Breast epithelium (tissue), 3 donors: ENCODE measurements around the gene WSB2.

Experiments
- CTCF ChIP-seq, 3 donors: fragments of 450-650 bp; IDR thresholded peaks; one replicate each; pipeline ENCODE4 v1.5.1; 2016 to 2017; ENCODE audit warnings: antibody characterized with exemption in 3 of 3, mild to moderate bottlenecking in 3 of 3, moderate library complexity in 3 of 3
- POLR2A ChIP-seq: fragments of 450-650 bp; IDR thresholded peaks from one replicate; pipeline ENCODE4 v1.6.1; 2016; ENCODE audit warnings: antibody characterized with exemption, mild to moderate bottlenecking, moderate library complexity
- POLR2AphosphoS5 ChIP-seq, 3 donors: sonication (generic); formaldehyde crosslinking; IDR thresholded peaks; one replicate each; pipeline ENCODE4 v1.6.1; 2017; ENCODE audit warnings: antibody characterized with exemption in 3 of 3

DNA sequence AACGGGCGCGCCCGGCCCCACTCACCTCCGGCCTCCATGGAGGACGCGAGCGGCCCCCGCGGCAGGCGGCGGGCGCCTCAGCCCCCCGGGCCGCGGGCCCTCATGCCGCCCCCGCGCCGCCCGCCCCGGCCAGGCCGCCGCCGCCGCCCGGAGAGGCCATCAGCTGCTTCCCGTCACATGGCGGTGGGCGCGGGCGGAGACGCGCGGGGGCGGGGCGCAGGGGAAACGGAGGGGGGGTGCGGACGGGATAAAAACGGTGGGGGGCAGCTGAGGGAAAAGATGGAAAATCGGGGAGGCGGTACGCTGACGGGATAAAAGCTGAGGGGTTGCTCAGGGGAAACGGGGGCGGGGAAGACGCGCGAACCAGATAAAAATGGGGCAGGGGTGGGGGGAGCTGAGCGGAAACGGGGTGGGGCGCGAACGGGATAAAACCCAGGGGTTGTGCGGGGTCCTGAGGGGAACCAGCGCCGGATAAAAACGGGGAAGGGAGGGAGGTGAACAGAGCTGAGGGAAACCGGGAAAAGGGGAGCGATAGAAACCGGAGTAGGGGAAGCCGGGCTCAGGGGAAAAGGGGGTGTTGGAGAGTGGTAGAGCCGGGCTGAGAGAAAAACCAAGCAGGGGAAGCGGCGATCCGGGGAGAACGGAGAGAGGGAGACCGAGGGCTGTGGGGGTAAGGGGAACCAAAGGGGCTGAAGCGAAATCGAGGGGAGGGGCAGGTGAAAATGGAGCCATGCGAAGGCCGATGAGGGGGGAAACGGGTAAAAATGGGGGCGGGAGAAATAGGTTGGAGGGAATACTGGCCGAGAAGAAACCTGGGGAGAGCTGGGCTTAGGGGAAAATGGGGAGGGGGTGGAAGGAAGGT, at the start of gene WSB2:
- TF ChIP-seq CTCF (IDR thresholded peaks at IDR 0.05) (no peak), POLR2A (no peak), POLR2AphosphoS5 (IDR thresholded peaks at IDR 0.05) (no peak)
